Right lobe of liver (tissue), 6 donors: Measurements from ENCODE around the gene ENOPH1. TPM values are rescaled to one million over a fixed set of nuclear protein-coding genes. Genes with fewer than 3 reads are reported as not detected.

Experiments used
- ATAC-seq, 4 donors: fragments of 200-7000 bp; cut with Tn5 transposase; one replicate each; pipeline ENCODE4 v1.9.1; 2020; ENCODE audit warnings: mild to moderate bottlenecking in 4 of 4, moderate library complexity in 4 of 4
- DNase-seq, 3 donors: peaks; one replicate each; pipeline ENCODE4 v3.0.0-alpha.2; 2020
- H3K27ac ChIP-seq, 3 donors: fragments of 200-600 bp; one replicate each; pipeline ENCODE4 v1.8.0; 2022
- H3K27me3 ChIP-seq, 2 donors: fragments of 200-600 bp; one replicate each; pipeline ENCODE4 v1.8.0; 2022
- H3K36me3 ChIP-seq, 4 donors: fragments of 200-600 bp; sonication (generic) in 1 of 4; one replicate each; pipeline versions ENCODE4 v1.5.1 to v1.8.0; 2017 to 2022; ENCODE audit warnings: control low read depth in 1 of 4
- H3K4me1 ChIP-seq, 4 donors: fragments of 200-600 bp; sonication (generic) in 1 of 4; one replicate each; pipeline versions ENCODE4 v1.5.1 to v1.8.0; 2017 to 2022; ENCODE audit warnings: control low read depth in 1 of 4
- H3K4me3 ChIP-seq, 3 donors: fragments of 200-600 bp; one replicate each; pipeline ENCODE4 v1.8.0; 2022
- H3K9me3 ChIP-seq, 4 donors: fragments of 200-600 bp; sonication (generic) in 1 of 4; one replicate each; pipeline versions ENCODE4 v1.5.1 to v1.8.0; 2017 to 2022; ENCODE audit warnings: control low read depth in 1 of 4
- POLR2A ChIP-seq: fragments of 450-650 bp; IDR thresholded peaks from one replicate; pipeline ENCODE4 v1.6.1; 2017; ENCODE audit warnings: antibody characterized with exemption, mild to moderate bottlenecking
- WGBS: methylation state at CpG from one replicate; pipeline ENCODE4 v1.1.6; 2018; ENCODE audit warnings: low coverage, low lambda C conversion rate; ENCODE audit not compliant: insufficient coverage; ENCODE audit errors: missing lambda C conversion rate; 5-methylcytosine and 5-hydroxymethylcytosine counted together
- intact Hi-C, 2 donors: fragments of 100-400 bp; cut with DNase I; formaldehyde crosslinking; loops; one replicate each; pipeline versions ENCODE4 v1.11.2 to v1.14.1; 2022
- total RNA-seq, 6 experiments: library from RNA; depleted of rRNA in 2 of 6; stranded (reverse); fragments of >200 nt in 2 of 6; fragmentation: NEBNext Ultra II Directional in 3 of 6; extraction: Animal tissue kit (Norgen Biotek cat#: 25700) in 3 of 6; gene quantifications; one replicate each; pipeline versions ENCODE4 v1.1.0 to v1.2.4, GENCODE V29; 2016 to 2023
- TF ChIP-seq, protein P1 (sequence below), 4 donors: fragments of 200-600 bp in 3 of 4; fragments of 450-650 bp in 1 of 4; IDR thresholded peaks; one replicate each; pipeline versions ENCODE4 v1.5.1 to v1.8.0; 2016 to 2022; ENCODE audit warnings: antibody characterized with exemption in 4 of 4, mild to moderate bottlenecking in 2 of 4
- donor health status: DM: no; HTN: yes; CAD: no.
- donor health status: DM: no; HTN: no; CAD: no.
- donor health status: DM: no; HTN: no; CAD: no.
- donor health status: DM: no; HTN: yes; CAD: no.
- donor health status: DM: no; HTN: yes; CAD: no.

The ENOPH1 gene
- total RNA-seq, 6 experiments from 2014 or later: 8.2 to 18.9 (median 9.9) TPM

DNA sequence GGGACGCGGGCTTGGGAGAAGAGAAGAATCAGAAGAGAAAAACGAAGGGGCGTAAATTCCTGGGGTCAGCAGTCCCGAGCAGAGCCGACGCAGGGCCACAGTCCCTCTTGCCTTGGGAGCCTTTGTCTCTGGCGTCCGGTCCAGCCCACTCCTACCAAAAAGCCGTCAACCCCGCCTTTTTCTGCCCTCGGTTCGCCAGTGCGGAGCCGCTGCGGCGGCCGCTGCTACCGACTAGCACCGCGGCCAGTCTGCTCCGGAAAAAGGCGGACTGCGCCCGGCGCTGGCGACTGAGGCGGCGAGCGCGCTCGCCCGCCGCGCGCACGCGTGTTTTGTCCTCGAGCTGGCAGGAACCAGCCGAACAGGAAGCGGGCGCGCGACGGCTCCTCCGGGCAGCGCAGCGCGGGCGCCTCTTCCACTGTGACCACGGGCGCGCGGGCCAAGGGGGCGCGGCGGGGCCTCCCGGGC is 630 bp upstream of the ENOPH1 start:
- no peak for DNase-seq
- Histone ChIP-seq H3K36me3 (peaks cover 0 to 24% (median 19%) of the 10 kb centered on the region in 4 donors), H3K27ac (peak overlapping the region; percentile 93 to 95 (median 93)), H3K4me3 (peak overlapping the region; percentile 84 to 94 (median 87)), H3K4me1 (peaks cover 0 to 26% (median 6%) of the 10 kb centered on the region in 4 donors), H3K27me3 (no peaks in the 10 kb centered on the region), H3K9me3 (no peaks in the 10 kb centered on the region)
- WGBS: 0% methylated on average over 24 of the region's 58 CpGs
- intact Hi-C loops: loop anchor here (5.0 to 10.0 kb wide), 2 partner anchors 55 to 57 kb away; partner anchors contain the start of gene HNRNPD (in 2 of the 2)
- ATAC-seq: peak in 2 of 4 donors; percentile 0 to 2
- TF ChIP-seq POLR2A: no peak
- TF ChIP-seq, protein P1, sequence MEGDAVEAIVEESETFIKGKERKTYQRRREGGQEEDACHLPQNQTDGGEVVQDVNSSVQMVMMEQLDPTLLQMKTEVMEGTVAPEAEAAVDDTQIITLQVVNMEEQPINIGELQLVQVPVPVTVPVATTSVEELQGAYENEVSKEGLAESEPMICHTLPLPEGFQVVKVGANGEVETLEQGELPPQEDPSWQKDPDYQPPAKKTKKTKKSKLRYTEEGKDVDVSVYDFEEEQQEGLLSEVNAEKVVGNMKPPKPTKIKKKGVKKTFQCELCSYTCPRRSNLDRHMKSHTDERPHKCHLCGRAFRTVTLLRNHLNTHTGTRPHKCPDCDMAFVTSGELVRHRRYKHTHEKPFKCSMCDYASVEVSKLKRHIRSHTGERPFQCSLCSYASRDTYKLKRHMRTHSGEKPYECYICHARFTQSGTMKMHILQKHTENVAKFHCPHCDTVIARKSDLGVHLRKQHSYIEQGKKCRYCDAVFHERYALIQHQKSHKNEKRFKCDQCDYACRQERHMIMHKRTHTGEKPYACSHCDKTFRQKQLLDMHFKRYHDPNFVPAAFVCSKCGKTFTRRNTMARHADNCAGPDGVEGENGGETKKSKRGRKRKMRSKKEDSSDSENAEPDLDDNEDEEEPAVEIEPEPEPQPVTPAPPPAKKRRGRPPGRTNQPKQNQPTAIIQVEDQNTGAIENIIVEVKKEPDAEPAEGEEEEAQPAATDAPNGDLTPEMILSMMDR (IDR thresholded peaks at IDR 0.05): peak in 2 of 4 donors; percentile 1 to 4

DNA sequence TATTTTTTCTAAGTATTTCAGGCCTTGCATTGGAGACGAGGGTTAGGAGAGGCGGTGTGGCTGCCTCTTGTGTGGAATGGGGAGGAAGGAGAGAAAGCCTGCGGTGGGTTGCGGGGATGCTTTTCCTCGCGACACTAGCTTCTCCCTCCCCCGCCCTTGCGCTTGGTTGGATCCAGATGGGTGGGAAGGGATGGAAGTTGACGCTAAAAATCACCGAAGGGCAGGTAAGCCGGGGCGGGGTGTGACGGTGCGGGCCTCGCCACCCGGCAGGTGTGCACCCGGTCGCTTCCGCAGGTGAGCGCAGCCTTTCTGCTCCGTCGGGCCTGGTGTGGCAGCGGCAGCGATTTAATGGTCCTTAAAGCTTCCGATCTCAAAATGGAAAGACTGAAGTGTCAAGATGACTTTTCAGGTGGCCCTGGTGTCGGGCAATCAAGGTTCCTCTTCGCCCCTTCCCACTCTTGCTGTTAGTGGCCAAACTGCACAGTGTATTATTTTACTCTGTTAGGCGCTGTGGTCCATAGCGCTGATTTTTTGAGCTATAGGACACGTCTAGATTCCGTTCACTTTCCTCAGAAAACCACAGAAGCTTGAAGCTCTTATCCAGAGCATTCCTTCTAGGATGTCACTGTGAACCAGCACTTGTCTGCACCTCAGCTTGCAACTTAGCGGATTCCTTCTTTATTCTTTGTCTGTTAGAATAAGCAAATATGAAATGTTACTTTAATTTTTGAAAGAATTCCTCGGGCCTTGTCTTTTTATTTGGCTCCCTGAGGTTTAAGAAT is 765 bp downstream of the ENOPH1 start:
- Histone ChIP-seq H3K27me3 (no peaks in the 10 kb centered on the region), H3K4me1 (peaks cover 0 to 26% (median 6%) of the 10 kb centered on the region in 4 donors), H3K9me3 (no peaks in the 10 kb centered on the region), H3K36me3 (peaks cover 0 to 11% (median 6%) of the 10 kb centered on the region in 4 donors), H3K27ac (peak overlapping the region; percentile 93 to 95 (median 93)), H3K4me3 (peak overlapping the region; percentile 84 to 94 (median 87))
- peak; percentile 27 to 61 (median 47) for DNase-seq
- no peak for ATAC-seq
- 4% methylated on average over 31 of the region's 33 CpGs for WGBS
- intact Hi-C loops: no loop called here
- TF ChIP-seq, protein P1 (IDR thresholded peaks at IDR 0.05): no peak
- no peak for TF ChIP-seq POLR2A

DNA sequence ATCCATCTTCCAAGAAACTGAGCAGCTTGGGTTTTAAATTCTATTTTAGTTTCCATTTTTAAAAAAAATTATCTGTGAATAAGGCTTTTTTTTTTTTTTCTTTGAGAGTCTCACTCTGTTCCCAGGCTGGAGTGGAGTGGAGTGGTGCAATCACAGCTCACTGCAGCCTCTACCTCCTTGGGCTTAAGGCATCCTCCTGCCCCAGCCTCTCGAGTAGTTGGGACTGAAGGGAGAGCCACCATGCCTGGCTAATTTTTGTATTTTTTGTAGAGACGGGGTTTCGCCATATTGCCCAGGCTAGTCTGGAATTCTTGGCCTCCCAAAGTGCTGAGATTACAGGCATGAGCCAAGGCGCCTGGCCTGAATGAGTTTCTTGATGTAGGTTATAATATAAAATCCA is 1.4 kb downstream of the ENOPH1 start:
- Histone ChIP-seq H3K27ac (no peak overlapping the region), H3K27me3 (no peaks in the 10 kb centered on the region), H3K36me3 (peaks cover 0 to 4% (median 2%) of the 10 kb centered on the region in 4 donors), H3K9me3 (no peaks in the 10 kb centered on the region), H3K4me1 (peaks cover 0 to 22% (median 4%) of the 10 kb centered on the region in 4 donors), H3K4me3 (no peak overlapping the region)
- no peak for TF ChIP-seq POLR2A
- TF ChIP-seq, protein P1 (IDR thresholded peaks at IDR 0.05): no peak
- no peak for ATAC-seq
- intact Hi-C loops: no loop called here
- WGBS: 88% methylated on average over 4 of the region's 4 CpGs
- DNase-seq: no peak

DNA sequence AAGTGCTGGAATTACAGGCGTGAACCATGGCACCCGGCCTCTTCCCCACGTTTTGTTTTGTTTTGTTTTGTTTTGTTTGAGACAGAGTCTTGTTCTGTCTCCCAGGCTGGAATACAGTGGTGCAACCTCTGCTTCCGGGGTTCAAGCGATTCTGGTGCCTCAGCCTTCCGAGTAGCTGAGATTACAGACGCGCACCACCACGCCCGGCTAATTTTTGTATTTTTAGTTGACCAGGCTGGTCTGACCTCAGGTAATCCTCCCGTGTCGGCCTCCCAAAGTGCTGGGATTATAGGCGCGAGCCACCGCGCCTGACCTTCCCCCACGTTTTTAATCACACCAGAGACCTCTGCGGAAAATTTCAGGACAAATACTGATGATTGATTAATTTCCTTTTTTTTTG is 2.2 kb downstream of the ENOPH1 start:
- H3K9me3 ChIP-seq: no peaks in the 10 kb centered on the region
- WGBS: 86% methylated on average over 14 of the region's 18 CpGs
- peaks cover 0 to 14% (median under 1%) of the 10 kb centered on the region in 4 donors for H3K4me1 ChIP-seq
- no peak overlapping the region for H3K4me3 ChIP-seq
- no peak overlapping the region for H3K27ac ChIP-seq
- no peak for TF ChIP-seq POLR2A
- TF ChIP-seq, protein P1 (IDR thresholded peaks at IDR 0.05): no peak
- no peaks in the 10 kb centered on the region for H3K27me3 ChIP-seq
- intact Hi-C loops: no loop called here
- DNase-seq: no peak
- H3K36me3 ChIP-seq: no peaks in the 10 kb centered on the region
- ATAC-seq: no peak
